HL-60 (cell line): ENCODE results near the gene MIB1.
"Not testable (repeated sequence)": the region's sequence is repeated elsewhere in the genome, so short reads cannot be mapped to it uniquely, and the experiment has no call there.

Source experiments
- DNase-seq, 2 experiments: peaks; one replicate each; pipeline ENCODE4 v3.0.0-alpha.2; 2010 to 2020; ENCODE audit warnings: low read depth in 1 of 2, low spot score in 1 of 2
- H3K27ac ChIP-seq: fragments of 250-450 bp; sonication (Bioruptor Pico); replicated peaks from 2 replicates; pipeline ENCODE4 v1.5.1; 2020; ENCODE audit warnings: mild to moderate bottlenecking, moderate library complexity
- H3K27me3 ChIP-seq: fragments of 250-450 bp; sonication (Bioruptor Pico); 2 replicates; pipeline ENCODE4 v1.5.1; 2021; ENCODE audit warnings: mild to moderate bottlenecking, moderate library complexity; ENCODE audit not compliant: insufficient read depth, poor library complexity, severe bottlenecking
- H3K4me3 ChIP-seq: replicated peaks from 2 replicates; pipeline ENCODE4 v1.5.1; 2011; ENCODE audit warnings: mild to moderate bottlenecking, control low read depth, low read length; ENCODE audit not compliant: insufficient read depth
- GABPA ChIP-seq: IDR thresholded peaks from 2 replicates; pipeline ENCODE4 v1.6.1; 2012; ENCODE audit warnings: low read depth
- POLR2AphosphoS5 ChIP-seq: IDR thresholded peaks from 2 replicates; pipeline ENCODE4 v1.6.1; 2012; ENCODE audit warnings: low read depth
- SPI1 ChIP-seq: IDR thresholded peaks from 2 replicates; pipeline ENCODE4 v1.6.1; 2012; ENCODE audit warnings: low read depth, mild to moderate bottlenecking, borderline replicate concordance
- TF ChIP-seq, protein P1 (sequence below): IDR thresholded peaks from one replicate; pipeline ENCODE4 v1.5.1; 2011; ENCODE audit warnings: low read length, control low read depth, inconsistent platforms; ENCODE audit not compliant: insufficient read depth
- TF ChIP-seq, protein P2 (sequence below): IDR thresholded peaks from 2 replicates; pipeline ENCODE4 v1.6.1; 2012; ENCODE audit warnings: low read depth; ENCODE audit not compliant: insufficient replicate concordance

Gene MIB1

DNA sequence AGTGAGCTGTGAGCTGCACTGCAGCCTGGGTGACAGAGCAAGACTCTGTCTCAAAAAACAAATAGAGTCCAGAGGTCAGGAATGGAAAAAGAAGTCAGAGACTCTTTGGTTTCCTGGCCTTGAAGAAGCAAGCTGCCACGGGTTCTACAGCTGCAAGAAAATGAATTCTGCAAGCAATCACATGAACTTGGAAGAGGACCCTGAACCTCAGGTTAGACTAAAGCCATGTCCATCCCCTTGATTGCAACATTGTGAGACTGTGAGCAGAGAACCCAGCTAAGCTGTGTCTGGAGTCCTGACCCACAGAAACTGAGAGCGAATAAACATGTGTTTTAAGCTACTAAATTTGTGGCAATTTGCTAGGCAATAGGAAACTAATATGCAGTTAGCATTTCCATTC is 12.9 kb upstream of the MIB1 start:
- no peaks in the 10 kb centered on the region for H3K27me3 ChIP-seq
- TF ChIP-seq SPI1 (no peak), GABPA (no peak), POLR2AphosphoS5 (no peak)
- TF ChIP-seq, protein P1, sequence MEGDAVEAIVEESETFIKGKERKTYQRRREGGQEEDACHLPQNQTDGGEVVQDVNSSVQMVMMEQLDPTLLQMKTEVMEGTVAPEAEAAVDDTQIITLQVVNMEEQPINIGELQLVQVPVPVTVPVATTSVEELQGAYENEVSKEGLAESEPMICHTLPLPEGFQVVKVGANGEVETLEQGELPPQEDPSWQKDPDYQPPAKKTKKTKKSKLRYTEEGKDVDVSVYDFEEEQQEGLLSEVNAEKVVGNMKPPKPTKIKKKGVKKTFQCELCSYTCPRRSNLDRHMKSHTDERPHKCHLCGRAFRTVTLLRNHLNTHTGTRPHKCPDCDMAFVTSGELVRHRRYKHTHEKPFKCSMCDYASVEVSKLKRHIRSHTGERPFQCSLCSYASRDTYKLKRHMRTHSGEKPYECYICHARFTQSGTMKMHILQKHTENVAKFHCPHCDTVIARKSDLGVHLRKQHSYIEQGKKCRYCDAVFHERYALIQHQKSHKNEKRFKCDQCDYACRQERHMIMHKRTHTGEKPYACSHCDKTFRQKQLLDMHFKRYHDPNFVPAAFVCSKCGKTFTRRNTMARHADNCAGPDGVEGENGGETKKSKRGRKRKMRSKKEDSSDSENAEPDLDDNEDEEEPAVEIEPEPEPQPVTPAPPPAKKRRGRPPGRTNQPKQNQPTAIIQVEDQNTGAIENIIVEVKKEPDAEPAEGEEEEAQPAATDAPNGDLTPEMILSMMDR, result no peak
- TF ChIP-seq, protein P2, sequence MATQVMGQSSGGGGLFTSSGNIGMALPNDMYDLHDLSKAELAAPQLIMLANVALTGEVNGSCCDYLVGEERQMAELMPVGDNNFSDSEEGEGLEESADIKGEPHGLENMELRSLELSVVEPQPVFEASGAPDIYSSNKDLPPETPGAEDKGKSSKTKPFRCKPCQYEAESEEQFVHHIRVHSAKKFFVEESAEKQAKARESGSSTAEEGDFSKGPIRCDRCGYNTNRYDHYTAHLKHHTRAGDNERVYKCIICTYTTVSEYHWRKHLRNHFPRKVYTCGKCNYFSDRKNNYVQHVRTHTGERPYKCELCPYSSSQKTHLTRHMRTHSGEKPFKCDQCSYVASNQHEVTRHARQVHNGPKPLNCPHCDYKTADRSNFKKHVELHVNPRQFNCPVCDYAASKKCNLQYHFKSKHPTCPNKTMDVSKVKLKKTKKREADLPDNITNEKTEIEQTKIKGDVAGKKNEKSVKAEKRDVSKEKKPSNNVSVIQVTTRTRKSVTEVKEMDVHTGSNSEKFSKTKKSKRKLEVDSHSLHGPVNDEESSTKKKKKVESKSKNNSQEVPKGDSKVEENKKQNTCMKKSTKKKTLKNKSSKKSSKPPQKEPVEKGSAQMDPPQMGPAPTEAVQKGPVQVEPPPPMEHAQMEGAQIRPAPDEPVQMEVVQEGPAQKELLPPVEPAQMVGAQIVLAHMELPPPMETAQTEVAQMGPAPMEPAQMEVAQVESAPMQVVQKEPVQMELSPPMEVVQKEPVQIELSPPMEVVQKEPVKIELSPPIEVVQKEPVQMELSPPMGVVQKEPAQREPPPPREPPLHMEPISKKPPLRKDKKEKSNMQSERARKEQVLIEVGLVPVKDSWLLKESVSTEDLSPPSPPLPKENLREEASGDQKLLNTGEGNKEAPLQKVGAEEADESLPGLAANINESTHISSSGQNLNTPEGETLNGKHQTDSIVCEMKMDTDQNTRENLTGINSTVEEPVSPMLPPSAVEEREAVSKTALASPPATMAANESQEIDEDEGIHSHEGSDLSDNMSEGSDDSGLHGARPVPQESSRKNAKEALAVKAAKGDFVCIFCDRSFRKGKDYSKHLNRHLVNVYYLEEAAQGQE, result no peak
- DNase-seq, result no peak

DNA sequence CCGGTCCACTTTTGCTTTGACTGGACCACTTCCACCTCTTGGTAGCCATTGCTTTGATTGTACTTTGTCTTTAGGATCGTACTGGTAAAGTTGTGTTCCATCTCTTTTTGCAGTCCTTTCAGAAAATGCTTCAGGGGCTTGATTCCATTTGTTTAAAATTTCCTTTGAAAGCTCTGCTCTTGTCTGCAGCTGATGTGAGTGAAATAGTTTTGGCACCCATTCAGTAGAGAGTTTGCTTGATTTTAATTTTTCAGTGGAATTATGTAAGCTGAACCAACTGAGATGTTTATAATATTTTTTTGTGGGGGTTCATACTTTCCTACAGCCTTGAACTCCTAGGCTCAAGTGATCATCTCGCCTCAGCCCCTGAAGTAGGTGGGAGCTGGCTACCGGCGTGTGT is 7.6 kb upstream of the MIB1 start:
- no peak for DNase-seq
- no peaks in the 10 kb centered on the region for H3K27me3 ChIP-seq
- no peak for TF ChIP-seq POLR2AphosphoS5
- TF ChIP-seq SPI1, result no peak
- TF ChIP-seq GABPA, result no peak
- TF ChIP-seq, protein P2, result no peak
- TF ChIP-seq, protein P1, result no peak
- no peak overlapping the region for H3K27ac ChIP-seq
- H3K4me3 ChIP-seq, result no peak overlapping the region

More for the DNA sequence above, 12.9 kb upstream of the MIB1 start:
- Histone ChIP-seq H3K4me3 (no peak overlapping the region), H3K27ac (no peak overlapping the region)

DNA sequence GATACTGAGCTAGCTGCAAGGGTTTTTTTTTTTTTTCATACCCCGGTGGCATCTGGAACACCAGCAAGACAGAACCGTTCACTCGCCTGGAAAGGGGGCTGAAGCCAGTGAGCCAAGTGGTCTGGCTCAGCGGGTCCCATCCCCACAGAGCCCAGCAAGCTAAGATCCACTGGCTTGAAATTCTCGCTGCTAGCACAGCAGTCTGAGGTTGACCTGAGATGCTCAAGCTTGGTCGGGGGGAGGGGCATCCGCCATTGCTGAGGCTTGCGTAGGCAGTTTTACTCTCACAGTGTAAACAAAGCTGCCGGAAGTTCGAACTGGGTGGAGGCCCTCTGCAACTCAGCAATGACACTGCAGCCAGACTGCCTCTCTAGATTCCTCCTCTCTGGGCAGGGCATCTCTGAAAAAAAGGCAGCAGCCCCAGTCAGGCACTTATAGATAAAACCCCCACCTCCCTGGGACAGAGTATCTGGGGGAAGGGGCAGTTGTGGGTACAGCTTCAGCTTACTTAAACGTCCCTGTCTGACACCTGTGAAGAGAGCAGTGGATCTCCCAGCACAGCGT is 5.1 kb upstream of the MIB1 start:
- DNase-seq, result no peak
- H3K4me3 ChIP-seq, result no peak overlapping the region
- H3K27ac ChIP-seq, result no peak overlapping the region
- TF ChIP-seq, protein P1, result no peak
- TF ChIP-seq POLR2AphosphoS5 (no peak), GABPA (no peak), SPI1 (no peak)
- TF ChIP-seq, protein P2, result no peak
- no peaks in the 10 kb centered on the region for H3K27me3 ChIP-seq

DNA sequence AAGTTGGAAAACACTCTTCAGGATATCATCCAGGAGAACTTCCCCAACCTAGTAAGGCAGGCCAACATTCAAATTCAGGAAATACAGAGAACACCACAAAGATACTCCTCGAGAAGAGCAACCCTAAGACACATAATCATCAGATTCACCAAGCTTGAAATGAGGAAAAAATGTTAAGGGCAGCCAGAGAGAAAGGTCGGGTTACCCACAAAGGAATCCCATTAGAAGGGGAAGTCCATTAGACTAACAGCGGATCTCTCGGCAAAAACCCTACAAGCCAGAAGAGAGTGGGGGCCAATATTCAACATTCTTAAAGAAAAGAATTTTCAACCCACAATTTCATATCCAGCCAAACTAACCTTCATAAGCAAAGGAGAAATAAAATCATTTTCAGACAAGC is 3.7 kb upstream of the MIB1 start:
- H3K27ac ChIP-seq, H3K27me3 ChIP-seq, DNase-seq, H3K4me3 ChIP-seq: not testable (repeated sequence)
